Left ventricle myocardium inferior (tissue), 1 donor: ENCODE measurements around the gene HRG. TPM values are rescaled to one million over a fixed set of nuclear protein-coding genes. Genes with fewer than 3 reads are reported as not detected.

Experiments
- DNase-seq: peaks from one replicate; pipeline ENCODE4 v3.0.0-alpha.2; 2020
- H3K27ac ChIP-seq: fragments of 200-600 bp; replicated peaks from 2 replicates; pipeline ENCODE4 v1.8.0; 2021
- H3K27me3 ChIP-seq: fragments of 200-600 bp; 2 replicates; pipeline ENCODE4 v1.8.0; 2021; ENCODE audit warnings: low read depth
- H3K36me3 ChIP-seq: fragments of 200-600 bp; 2 replicates; pipeline ENCODE4 v1.8.0; 2021
- H3K4me1 ChIP-seq: fragments of 200-600 bp; 2 replicates; pipeline ENCODE4 v1.8.0; 2021
- H3K4me3 ChIP-seq: fragments of 200-600 bp; 2 replicates; pipeline ENCODE4 v1.8.0; 2021; ENCODE audit warnings: mild to moderate bottlenecking, moderate library complexity
- H3K9me3 ChIP-seq: fragments of 200-600 bp; replicated peaks from 2 replicates; pipeline ENCODE4 v1.8.0; 2021
- intact Hi-C: fragments of 100-400 bp; cut with micrococcal nuclease; formaldehyde crosslinking; loops from one replicate; pipeline ENCODE4 v1.11.0; 2022
- total RNA-seq: library from RNA; stranded (reverse); fragmentation: NEBNext Ultra II Directional; extraction: Animal tissue kit (Norgen Biotek cat#: 25700); gene quantifications from one replicate; pipeline ENCODE4 v1.2.1, GENCODE V29; 2021
- TF ChIP-seq, protein P1 (sequence below): fragments of 200-600 bp; IDR thresholded peaks from 2 replicates; pipeline ENCODE4 v1.8.0; 2021; ENCODE audit warnings: antibody characterized with exemption, mild to moderate bottlenecking, borderline replicate concordance
- donor health status: DM: no; HTN: yes; CAD: no; lungs with severe emphysema.

The HRG gene
- total RNA-seq, 1 donor from 2014 or later: not detected

DNA sequence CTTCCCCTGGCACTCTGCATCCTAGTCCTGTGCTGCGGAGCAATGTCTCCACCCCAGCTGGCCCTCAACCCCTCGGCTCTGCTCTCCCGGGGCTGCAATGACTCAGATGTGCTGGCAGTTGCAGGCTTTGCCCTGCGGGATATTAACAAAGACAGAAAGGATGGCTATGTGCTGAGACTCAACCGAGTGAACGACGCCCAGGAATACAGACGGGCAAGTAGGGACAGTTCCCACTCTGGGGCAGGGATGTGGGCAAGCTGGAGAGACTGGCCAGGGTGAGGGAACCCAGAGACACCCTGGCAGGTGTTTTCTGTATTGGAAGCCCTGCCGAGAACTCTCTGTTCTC, 25.4 kb upstream of the HRG start:
- H3K4me3 ChIP-seq: no peak overlapping the region
- peaks cover 20% of the 10 kb centered on the region for H3K27me3 ChIP-seq
- H3K36me3 ChIP-seq: no peaks in the 10 kb centered on the region
- peak; percentile 18 for DNase-seq
- H3K4me1 ChIP-seq: peaks cover 13% of the 10 kb centered on the region
- no peaks in the 10 kb centered on the region for H3K9me3 ChIP-seq
- intact Hi-C loops: no loop called here
- TF ChIP-seq, protein P1, sequence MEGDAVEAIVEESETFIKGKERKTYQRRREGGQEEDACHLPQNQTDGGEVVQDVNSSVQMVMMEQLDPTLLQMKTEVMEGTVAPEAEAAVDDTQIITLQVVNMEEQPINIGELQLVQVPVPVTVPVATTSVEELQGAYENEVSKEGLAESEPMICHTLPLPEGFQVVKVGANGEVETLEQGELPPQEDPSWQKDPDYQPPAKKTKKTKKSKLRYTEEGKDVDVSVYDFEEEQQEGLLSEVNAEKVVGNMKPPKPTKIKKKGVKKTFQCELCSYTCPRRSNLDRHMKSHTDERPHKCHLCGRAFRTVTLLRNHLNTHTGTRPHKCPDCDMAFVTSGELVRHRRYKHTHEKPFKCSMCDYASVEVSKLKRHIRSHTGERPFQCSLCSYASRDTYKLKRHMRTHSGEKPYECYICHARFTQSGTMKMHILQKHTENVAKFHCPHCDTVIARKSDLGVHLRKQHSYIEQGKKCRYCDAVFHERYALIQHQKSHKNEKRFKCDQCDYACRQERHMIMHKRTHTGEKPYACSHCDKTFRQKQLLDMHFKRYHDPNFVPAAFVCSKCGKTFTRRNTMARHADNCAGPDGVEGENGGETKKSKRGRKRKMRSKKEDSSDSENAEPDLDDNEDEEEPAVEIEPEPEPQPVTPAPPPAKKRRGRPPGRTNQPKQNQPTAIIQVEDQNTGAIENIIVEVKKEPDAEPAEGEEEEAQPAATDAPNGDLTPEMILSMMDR: no peak
- no peak overlapping the region for H3K27ac ChIP-seq

DNA sequence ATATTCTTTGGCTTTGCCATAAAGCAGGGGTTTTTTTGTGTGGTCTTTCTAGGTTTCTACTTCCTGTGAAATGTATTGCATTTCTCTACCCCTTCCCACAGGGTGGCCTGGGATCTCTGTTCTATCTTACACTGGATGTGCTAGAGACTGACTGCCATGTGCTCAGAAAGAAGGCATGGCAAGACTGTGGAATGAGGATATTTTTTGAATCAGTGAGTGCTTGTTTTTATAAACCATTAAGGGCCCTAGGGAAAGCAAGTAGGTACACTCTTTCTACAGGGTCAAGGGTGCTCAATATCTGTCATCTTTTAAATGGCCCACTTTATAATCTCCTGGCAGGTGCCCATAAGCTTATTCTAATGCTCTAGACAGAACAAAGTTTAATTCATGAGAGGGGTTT, 24.9 kb upstream of the HRG start:
- no peak overlapping the region for H3K27ac ChIP-seq
- DNase-seq: no peak
- H3K9me3 ChIP-seq: no peaks in the 10 kb centered on the region
- H3K4me3 ChIP-seq: no peak overlapping the region
- H3K4me1 ChIP-seq: peaks cover 13% of the 10 kb centered on the region
- peaks cover 20% of the 10 kb centered on the region for H3K27me3 ChIP-seq
- TF ChIP-seq, protein P1: no peak
- intact Hi-C loops: no loop called here
- H3K36me3 ChIP-seq: no peaks in the 10 kb centered on the region

DNA sequence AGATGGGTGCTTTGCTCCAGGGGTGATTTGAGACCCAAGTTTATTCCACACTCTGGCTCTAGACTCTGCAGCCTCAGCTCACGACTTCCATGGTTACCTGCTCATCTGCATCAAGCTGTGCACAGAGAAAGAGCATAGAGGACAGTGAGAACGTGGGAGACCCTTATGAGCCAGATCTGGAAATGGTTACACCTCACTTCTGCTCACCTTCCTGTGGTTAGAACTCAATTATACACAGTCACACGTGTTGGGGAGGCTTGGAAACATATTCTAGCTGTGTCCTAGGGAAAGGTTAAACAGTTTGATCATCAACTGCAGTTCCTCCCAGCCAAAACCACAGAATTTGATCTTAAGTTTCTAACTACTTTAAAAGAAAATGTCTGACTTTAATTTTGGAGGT, 23.8 kb upstream of the HRG start:
- Histone ChIP-seq H3K4me3 (no peak overlapping the region), H3K27ac (no peak overlapping the region), H3K4me1 (peaks cover 13% of the 10 kb centered on the region), H3K36me3 (no peaks in the 10 kb centered on the region), H3K9me3 (no peaks in the 10 kb centered on the region), H3K27me3 (peaks cover 20% of the 10 kb centered on the region)
- TF ChIP-seq, protein P1: no peak
- intact Hi-C loops: no loop called here
- DNase-seq: no peak

DNA sequence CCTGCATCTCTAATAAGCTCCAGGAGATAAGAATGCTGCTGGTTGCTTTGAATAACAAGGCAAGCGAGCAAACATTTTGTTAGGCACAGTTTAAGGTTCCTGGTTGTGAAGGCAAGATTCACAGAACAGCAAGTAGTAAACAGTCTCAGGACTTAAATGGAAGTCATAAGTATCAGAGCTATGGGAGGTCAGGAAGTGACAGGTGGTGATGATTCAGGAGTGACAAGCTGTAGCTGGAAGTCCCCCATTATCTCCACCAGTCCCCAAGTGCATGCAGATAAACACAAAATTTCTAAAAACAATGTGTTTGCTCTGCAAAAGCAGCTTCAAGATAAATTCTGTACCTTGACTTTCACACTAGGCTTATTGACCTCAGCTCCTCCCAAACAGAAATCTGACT, 22.3 kb upstream of the HRG start:
- Histone ChIP-seq H3K27me3 (peaks cover 20% of the 10 kb centered on the region), H3K27ac (no peak overlapping the region), H3K4me1 (peaks cover 13% of the 10 kb centered on the region), H3K9me3 (no peaks in the 10 kb centered on the region), H3K36me3 (no peaks in the 10 kb centered on the region), H3K4me3 (no peak overlapping the region)
- TF ChIP-seq, protein P1: no peak
- intact Hi-C loops: no loop called here
- DNase-seq: no peak

DNA sequence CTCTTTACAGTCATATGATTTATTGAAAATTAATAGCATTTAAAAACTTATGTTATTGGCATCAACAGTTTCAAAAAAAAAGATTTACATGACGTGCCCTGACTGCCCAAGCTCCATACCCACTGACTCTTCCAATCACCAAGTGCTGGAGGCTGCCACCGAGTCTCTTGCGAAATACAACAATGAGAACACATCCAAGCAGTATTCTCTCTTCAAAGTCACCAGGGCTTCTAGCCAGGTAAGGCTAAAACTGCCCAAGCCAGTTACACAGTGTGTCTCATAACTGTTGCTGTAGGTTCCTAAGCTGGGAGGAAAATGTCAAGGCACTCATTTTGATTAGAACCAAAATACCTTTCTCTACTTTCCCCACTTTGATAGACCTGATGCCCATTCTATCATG, 21.1 kb upstream of the HRG start:
- no peak for DNase-seq
- intact Hi-C loops: no loop called here
- no peaks in the 10 kb centered on the region for H3K9me3 ChIP-seq
- H3K4me1 ChIP-seq: peaks cover 11% of the 10 kb centered on the region
- no peaks in the 10 kb centered on the region for H3K36me3 ChIP-seq
- no peak overlapping the region for H3K4me3 ChIP-seq
- H3K27ac ChIP-seq: no peak overlapping the region
- TF ChIP-seq, protein P1: no peak
- peaks cover 24% of the 10 kb centered on the region for H3K27me3 ChIP-seq

DNA sequence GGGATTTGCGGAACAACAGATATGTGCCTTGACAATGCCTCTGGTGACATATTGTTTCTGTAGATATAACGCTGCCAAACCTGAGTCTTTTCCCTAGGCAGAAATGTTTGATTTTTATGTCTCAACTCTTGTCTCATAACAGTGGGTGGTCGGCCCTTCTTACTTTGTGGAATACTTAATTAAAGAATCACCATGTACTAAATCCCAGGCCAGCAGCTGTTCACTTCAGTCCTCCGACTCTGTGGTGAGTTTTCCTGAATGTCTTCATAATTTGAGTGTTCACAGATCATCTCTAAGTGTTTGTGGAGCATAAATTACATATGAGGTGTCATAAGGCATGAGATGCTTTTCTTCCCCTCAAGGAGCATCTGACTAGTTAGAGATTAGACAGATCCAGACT, 19.7 kb upstream of the HRG start:
- no peaks in the 10 kb centered on the region for H3K4me1 ChIP-seq
- H3K27ac ChIP-seq: no peak overlapping the region
- no peak overlapping the region for H3K4me3 ChIP-seq
- no peaks in the 10 kb centered on the region for H3K9me3 ChIP-seq
- TF ChIP-seq, protein P1: no peak
- H3K36me3 ChIP-seq: no peaks in the 10 kb centered on the region
- peaks cover 18% of the 10 kb centered on the region for H3K27me3 ChIP-seq
- DNase-seq: no peak
- intact Hi-C loops: no loop called here
